Activated naive CD8-positive, alpha-beta T cell treated with anti-CD3 and anti-CD28 coated beads, Interleukin-2, amount 50 U/mL, for 24 hours (primary cell): ENCODE results near the gene THUMPD1.
A peak's percentile ranks its signal among the peaks of the same experiment; 100 is the strongest.
"Not testable (repeated sequence)": the region's sequence is repeated elsewhere in the genome, so short reads cannot be mapped to it uniquely, and the experiment has no call there.

Experiments used
- ATAC-seq: fragments of 150-1000 bp; cut with Tn5 transposase; one replicate; pipeline ENCODE4 v1.10.0; 2021
- DNase-seq: peaks from one replicate; pipeline ENCODE4 v3.0.0; 2021
- H3K27ac Mint-ChIP-seq: one replicate; pipeline ENCODE4 v1.8.0; 2021; ENCODE audit warnings: mild to moderate bottlenecking, mixed read lengths
- H3K27me3 Mint-ChIP-seq: one replicate; pipeline ENCODE4 v1.8.0; 2021; ENCODE audit warnings: mixed read lengths
- H3K36me3 Mint-ChIP-seq: one replicate; pipeline ENCODE4 v1.8.0; 2021; ENCODE audit warnings: low read depth, mixed read lengths
- H3K4me1 Mint-ChIP-seq: one replicate; pipeline ENCODE4 v1.8.0; 2021; ENCODE audit warnings: mixed read lengths
- H3K4me3 Mint-ChIP-seq: one replicate; pipeline ENCODE4 v1.8.0; 2021; ENCODE audit warnings: mild to moderate bottlenecking, moderate library complexity, mixed read lengths
- H3K9me3 Mint-ChIP-seq: one replicate; pipeline ENCODE4 v1.8.0; 2021; ENCODE audit warnings: mixed read lengths

The THUMPD1 gene

DNA sequence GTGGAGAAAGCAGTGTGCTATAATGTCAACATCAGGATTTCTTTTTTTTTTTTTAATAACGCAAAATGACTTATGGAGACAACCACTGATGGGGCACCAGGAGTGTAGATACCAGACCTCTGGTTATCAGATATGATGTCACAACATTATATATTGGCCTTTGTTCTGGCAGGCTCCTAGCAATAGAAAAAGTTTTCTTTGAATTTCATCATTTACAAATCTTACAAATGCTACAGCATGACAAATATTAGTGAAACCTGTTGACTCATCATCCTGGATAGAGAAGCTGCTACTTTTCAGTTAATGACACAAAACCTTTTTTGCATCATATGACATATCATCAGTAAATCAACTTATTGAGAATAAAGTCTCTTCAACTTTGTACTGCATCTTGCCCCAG, 6.1 kb downstream of the THUMPD1 start:
- Mint-ChIP-seq H3K4me3 (no peak overlapping the region), H3K36me3 (peaks cover 37% of the 10 kb centered on the region), H3K27ac (peak overlapping the region; percentile 44), H3K27me3 (no peaks in the 10 kb centered on the region), H3K4me1 (peaks cover 32% of the 10 kb centered on the region), H3K9me3 (no peaks in the 10 kb centered on the region)
- no peak for DNase-seq
- ATAC-seq: no peak

DNA sequence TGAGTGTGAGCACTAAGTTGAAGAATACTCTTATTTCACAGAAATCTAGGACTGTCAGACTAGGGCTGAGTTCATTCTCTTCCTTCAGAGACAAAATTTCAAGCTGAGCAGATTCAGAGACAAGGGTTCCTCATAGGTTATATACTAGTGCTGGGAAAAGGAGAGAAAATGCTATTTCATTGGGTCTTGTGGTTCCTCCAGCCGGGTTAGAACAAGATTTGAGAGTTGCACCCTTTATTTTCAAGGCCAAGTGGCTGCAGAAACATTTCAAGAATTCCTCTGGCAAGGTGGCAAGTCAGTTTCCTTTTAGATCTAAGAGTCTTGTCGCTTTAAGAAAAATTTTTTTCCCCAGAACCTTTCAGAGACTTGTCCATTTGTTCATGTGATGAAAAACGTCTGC, 6.8 kb downstream of the THUMPD1 start:
- Mint-ChIP-seq H3K27ac (peak overlapping the region; percentile 36), H3K36me3 (peaks cover 37% of the 10 kb centered on the region)
- ATAC-seq: no peak

GRCh38 chr16:20734056-20734455, 7.6 kb downstream of the THUMPD1 start:
- no peaks in the 10 kb centered on the region for H3K27me3 Mint-ChIP-seq
- no peak overlapping the region for H3K4me3 Mint-ChIP-seq
- no peaks in the 10 kb centered on the region for H3K9me3 Mint-ChIP-seq
- no peak for DNase-seq
- peaks cover 22% of the 10 kb centered on the region for H3K4me1 Mint-ChIP-seq
- ATAC-seq: no peak
- peak overlapping the region; percentile 36 for H3K27ac Mint-ChIP-seq
- H3K36me3 Mint-ChIP-seq: peaks cover 37% of the 10 kb centered on the region

More for the DNA sequence above, 6.8 kb downstream of the THUMPD1 start:
- H3K4me1 Mint-ChIP-seq: peaks cover 25% of the 10 kb centered on the region
- H3K9me3 Mint-ChIP-seq: no peaks in the 10 kb centered on the region
- H3K27me3 Mint-ChIP-seq: no peaks in the 10 kb centered on the region
- no peak overlapping the region for H3K4me3 Mint-ChIP-seq
- DNase-seq: no peak

GRCh38 chr16:20729141-20729540, 12.5 kb downstream of the THUMPD1 start:
- DNase-seq (no peak), ATAC-seq (no peak)
- Mint-ChIP-seq H3K4me1 (no peaks in the 10 kb centered on the region), H3K27ac (no peak overlapping the region), H3K36me3 (peaks cover 2% of the 10 kb centered on the region), H3K9me3 (no peaks in the 10 kb centered on the region), H3K27me3 (no peaks in the 10 kb centered on the region), H3K4me3 (no peak overlapping the region)

DNA sequence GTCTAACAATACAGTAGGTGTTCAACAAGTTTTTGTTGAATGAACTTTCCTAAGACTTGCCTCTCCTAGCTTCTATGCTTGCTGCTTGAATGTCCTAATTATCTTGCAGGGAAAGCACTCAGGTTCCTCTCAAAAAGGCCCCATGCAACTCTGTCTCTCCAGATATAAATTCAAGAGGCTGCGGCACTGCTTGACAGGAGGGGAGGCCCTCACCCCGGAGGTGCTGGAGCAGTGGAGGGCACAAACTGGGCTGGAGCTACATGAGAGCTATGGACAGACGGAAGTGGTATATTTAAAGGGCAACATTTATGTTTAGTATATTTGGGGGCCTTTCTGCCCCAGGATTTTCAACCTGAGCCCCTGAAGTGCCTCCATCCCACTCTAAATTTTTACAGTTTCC, 14.4 kb downstream of the THUMPD1 start:
- DNase-seq (no peak), ATAC-seq (no peak)
- Mint-ChIP-seq H3K27ac (no peak overlapping the region), H3K27me3 (no peaks in the 10 kb centered on the region), H3K36me3 (no peaks in the 10 kb centered on the region), H3K4me1 (no peaks in the 10 kb centered on the region), H3K9me3 (no peaks in the 10 kb centered on the region), H3K4me3 (no peak overlapping the region)

- Mint-ChIP-seq H3K9me3 (no peaks in the 10 kb centered on the region), H3K27ac (no peak overlapping the region), H3K27me3 (no peaks in the 10 kb centered on the region), H3K4me3 (no peak overlapping the region), H3K4me1 (no peaks in the 10 kb centered on the region), H3K36me3 (no peaks in the 10 kb centered on the region)
- ATAC-seq: no peak
- DNase-seq: no peak
These were observed 15.0 kb downstream of the THUMPD1 start for GRCh38 chr16:20726661-20727060.

GRCh38 chr16:20720251-20720650, 21.4 kb downstream of the THUMPD1 start:
- H3K27me3 Mint-ChIP-seq: no peaks in the 10 kb centered on the region
- no peak overlapping the region for H3K27ac Mint-ChIP-seq
- no peaks in the 10 kb centered on the region for H3K4me1 Mint-ChIP-seq
- no peak for ATAC-seq
- no peaks in the 10 kb centered on the region for H3K9me3 Mint-ChIP-seq
- H3K4me3 Mint-ChIP-seq: no peak overlapping the region
- no peaks in the 10 kb centered on the region for H3K36me3 Mint-ChIP-seq
- no peak for DNase-seq

DNA sequence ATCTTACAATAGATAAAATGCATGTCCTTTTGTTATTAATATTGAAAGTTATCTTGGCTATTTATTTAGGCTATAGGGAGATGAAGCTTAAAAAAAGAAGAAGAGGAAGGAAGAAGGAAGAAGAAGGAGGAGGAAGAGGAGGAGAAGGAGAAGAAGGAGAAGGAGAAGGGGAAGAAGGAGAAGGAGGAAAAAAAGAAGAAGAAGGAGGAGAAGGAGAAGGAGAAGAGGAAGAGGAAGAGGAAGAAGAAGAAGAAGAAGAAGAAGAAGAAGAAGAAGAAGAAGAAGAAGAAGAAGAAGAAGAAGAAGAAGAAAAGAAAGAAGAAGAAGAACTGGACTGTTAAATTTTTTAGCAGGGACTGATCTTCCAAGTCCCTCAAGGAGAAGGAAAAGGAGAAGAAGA, 23.9 kb downstream of the THUMPD1 start:
- not testable (repeated sequence) for H3K9me3 Mint-ChIP-seq, H3K36me3 Mint-ChIP-seq, H3K4me3 Mint-ChIP-seq, DNase-seq, H3K27me3 Mint-ChIP-seq, H3K4me1 Mint-ChIP-seq, ATAC-seq, H3K27ac Mint-ChIP-seq

DNA sequence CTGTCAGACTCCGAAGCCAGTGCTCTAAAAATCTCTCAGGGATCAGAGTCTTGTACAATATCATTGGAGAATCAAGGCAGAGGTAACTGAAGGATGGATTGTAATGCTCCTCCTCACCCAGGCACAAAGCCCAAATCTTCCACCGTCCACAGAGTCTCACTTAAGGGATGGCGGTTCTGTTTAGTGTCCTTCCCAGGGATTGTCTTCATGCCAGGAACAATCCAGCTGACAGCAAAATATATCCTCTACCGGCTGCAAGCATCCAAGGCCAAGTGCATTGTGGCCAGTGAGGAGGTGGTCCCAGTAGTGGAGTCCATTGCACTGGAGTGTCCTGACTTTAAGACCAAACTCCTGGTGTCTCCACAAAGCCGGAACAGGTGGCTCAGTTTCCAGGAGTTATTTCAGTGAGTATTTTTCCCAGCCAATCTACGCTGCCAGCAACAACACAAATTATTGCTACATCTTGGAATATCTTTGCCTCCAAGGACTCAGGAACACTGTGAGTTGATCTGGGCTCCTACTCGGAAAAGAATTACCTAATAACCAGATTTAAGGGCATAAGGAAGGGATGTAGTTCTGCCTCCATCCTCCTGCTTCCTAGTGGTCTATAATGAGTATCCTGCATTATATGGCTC, 30.2 kb downstream of the THUMPD1 start:
- H3K36me3 Mint-ChIP-seq: no peaks in the 10 kb centered on the region
- DNase-seq (no peak), ATAC-seq (no peak)
- H3K27ac Mint-ChIP-seq: no peak overlapping the region
- no peaks in the 10 kb centered on the region for H3K4me1 Mint-ChIP-seq
- no peak overlapping the region for H3K4me3 Mint-ChIP-seq
- no peaks in the 10 kb centered on the region for H3K27me3 Mint-ChIP-seq
- no peaks in the 10 kb centered on the region for H3K9me3 Mint-ChIP-seq

- not testable (repeated sequence) for H3K27ac Mint-ChIP-seq, ATAC-seq
These were observed 33.5 kb downstream of the THUMPD1 start for GRCh38 chr16:20708129-20708528.

GRCh38 chr16:20707461-20707860, 34.2 kb downstream of the THUMPD1 start:
- Mint-ChIP-seq H3K36me3 (peaks cover 6% of the 10 kb centered on the region), H3K27ac (no peak overlapping the region), H3K4me1 (no peaks in the 10 kb centered on the region), H3K9me3 (peaks cover 2% of the 10 kb centered on the region), H3K27me3 (no peaks in the 10 kb centered on the region), H3K4me3 (no peak overlapping the region)
- ATAC-seq (no peak), DNase-seq (no peak)

More at GRCh38 chr16:20708129-20708528, 33.5 kb downstream of the THUMPD1 start:
- H3K4me1 Mint-ChIP-seq, H3K9me3 Mint-ChIP-seq, DNase-seq, H3K36me3 Mint-ChIP-seq, H3K27me3 Mint-ChIP-seq, H3K4me3 Mint-ChIP-seq: not testable (repeated sequence)

GRCh38 chr16:20705972-20706371, 35.6 kb downstream of the THUMPD1 start:
- H3K27ac Mint-ChIP-seq, H3K4me3 Mint-ChIP-seq, H3K27me3 Mint-ChIP-seq, H3K9me3 Mint-ChIP-seq, DNase-seq, ATAC-seq, H3K4me1 Mint-ChIP-seq: not testable (repeated sequence)
- peaks cover 10% of the 10 kb centered on the region for H3K36me3 Mint-ChIP-seq

- peaks cover 10% of the 10 kb centered on the region for H3K36me3 Mint-ChIP-seq
- no peak for ATAC-seq
- no peaks in the 10 kb centered on the region for H3K4me1 Mint-ChIP-seq
- DNase-seq: no peak
- no peak overlapping the region for H3K4me3 Mint-ChIP-seq
- peaks cover 6% of the 10 kb centered on the region for H3K9me3 Mint-ChIP-seq
- H3K27me3 Mint-ChIP-seq: no peaks in the 10 kb centered on the region
- H3K27ac Mint-ChIP-seq: no peak overlapping the region
These were observed 37.3 kb downstream of the THUMPD1 start for GRCh38 chr16:20704281-20704680.

DNA sequence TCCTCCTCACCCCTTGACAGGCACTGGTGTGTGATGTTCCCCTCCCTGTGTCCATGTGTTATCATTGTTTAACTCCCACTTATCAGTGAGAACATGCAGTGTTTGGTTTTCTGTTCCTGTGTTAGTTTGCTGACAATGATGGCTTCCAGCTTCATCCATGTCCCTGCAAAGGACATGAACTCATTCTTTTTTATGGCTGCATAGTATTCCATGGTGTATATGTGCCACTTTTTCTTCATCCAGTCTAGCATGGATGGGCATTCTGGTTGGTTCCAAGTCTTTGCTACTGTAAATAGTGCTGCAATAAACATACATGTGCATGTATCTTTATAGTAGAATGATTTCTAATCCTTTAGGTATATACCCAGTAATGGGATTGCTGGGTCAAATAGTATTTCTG, 39.9 kb downstream of the THUMPD1 start:
- not testable (repeated sequence) for ATAC-seq

GRCh38 chr16:20696618-20697017, 45.0 kb downstream of the THUMPD1 start:
- Mint-ChIP-seq H3K36me3 (peaks cover 1% of the 10 kb centered on the region), H3K9me3 (no peaks in the 10 kb centered on the region), H3K4me1 (no peaks in the 10 kb centered on the region), H3K4me3 (no peak overlapping the region), H3K27ac (no peak overlapping the region), H3K27me3 (peaks cover 4% of the 10 kb centered on the region)
- DNase-seq (no peak), ATAC-seq (no peak)

More for the DNA sequence above, 39.9 kb downstream of the THUMPD1 start:
- H3K27ac Mint-ChIP-seq, H3K27me3 Mint-ChIP-seq, H3K4me3 Mint-ChIP-seq, H3K4me1 Mint-ChIP-seq, H3K9me3 Mint-ChIP-seq, DNase-seq: not testable (repeated sequence)
- peaks cover 10% of the 10 kb centered on the region for H3K36me3 Mint-ChIP-seq

- Mint-ChIP-seq H3K27me3 (peaks cover 4% of the 10 kb centered on the region), H3K27ac (no peak overlapping the region), H3K9me3 (no peaks in the 10 kb centered on the region), H3K4me1 (no peaks in the 10 kb centered on the region), H3K36me3 (no peaks in the 10 kb centered on the region), H3K4me3 (no peak overlapping the region)
- no peak for DNase-seq
- ATAC-seq: no peak
These were observed 46.6 kb downstream of the THUMPD1 start for GRCh38 chr16:20695024-20695423.
